NK-92 (cell line): Measurements from ENCODE around the gene MID1.

Experiments used
- DNase-seq: peaks from one replicate; lab custom pipeline; 2025; ENCODE audit not compliant: unreplicated experiment; lab: John Stamatoyannopoulos, UW

Gene MID1

DNA sequence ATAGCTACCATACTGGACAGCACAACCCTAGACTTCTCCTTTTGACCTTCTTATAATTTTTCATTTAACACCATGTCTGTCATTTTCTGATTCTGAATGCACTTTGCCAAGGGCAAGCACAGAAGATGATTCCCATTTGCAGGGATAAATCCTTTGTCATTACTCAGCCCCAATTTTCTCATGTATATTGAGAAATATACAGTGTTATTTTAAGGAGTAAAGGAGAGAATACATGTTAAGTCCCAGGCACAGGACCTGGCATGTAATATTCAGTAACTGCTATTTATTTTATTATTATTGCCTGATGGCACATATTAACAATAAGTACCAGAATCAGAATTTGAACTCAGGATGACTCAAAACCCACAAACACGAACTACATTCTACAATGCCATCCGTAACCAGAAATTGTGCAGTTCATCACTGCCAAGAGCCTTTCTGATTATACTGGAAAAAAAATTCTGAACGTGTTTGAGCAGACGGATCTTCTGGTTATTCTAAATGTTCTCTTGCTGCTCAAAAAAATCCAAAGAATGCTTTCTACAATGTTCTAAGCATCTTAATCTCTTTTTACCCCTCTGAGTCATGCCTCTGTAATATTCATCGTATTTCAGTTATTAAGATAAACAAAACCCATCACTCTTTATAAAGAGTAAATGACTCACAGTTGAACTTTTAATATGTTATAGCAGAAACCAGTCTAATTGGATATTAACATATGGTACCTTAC is 170.0 kb downstream of the MID1 start:
- no peak for DNase-seq

- DNase-seq: no peak
Observed at GRCh38 chrX:10447564-10448214, 172.7 kb downstream of the MID1 start.

GRCh38 chrX:10444204-10444603 is 176.2 kb downstream of the MID1 start:
- no peak for DNase-seq

- DNase-seq: no peak
Observed at GRCh38 chrX:10441464-10441863, 178.9 kb downstream of the MID1 start.

DNA sequence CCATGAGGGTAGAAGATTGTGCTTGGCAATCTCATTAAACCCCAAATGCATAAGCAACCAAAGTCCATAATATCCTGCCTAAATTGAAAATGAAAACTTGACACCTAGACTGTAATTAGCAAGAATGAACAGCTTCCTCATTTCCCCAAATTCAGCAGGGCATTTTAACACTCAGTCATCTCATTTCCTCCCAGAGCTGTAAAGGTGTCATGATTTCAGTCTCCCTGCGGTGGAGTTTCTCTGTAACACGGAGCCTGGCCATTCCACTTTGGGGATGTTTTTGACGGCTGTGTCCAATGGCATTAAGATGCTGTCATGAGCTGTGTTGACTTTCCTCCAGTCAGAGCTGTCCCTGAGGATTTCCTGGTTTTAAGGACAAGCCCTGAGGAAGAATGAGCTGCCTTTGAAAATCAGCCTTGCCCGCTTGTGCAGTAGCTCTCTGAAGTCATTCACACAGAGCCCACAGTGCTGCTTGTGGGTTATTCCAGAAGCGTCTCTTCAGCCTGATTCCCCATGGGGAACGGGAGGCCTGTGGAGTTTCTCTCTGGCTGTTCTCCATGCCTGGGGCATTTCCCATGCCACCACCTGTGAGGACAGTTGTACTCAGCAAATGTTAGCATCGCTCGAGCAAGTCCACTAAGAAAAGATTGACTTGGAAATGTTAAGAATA is 187.0 kb downstream of the MID1 start:
- DNase-seq: no peak

DNA sequence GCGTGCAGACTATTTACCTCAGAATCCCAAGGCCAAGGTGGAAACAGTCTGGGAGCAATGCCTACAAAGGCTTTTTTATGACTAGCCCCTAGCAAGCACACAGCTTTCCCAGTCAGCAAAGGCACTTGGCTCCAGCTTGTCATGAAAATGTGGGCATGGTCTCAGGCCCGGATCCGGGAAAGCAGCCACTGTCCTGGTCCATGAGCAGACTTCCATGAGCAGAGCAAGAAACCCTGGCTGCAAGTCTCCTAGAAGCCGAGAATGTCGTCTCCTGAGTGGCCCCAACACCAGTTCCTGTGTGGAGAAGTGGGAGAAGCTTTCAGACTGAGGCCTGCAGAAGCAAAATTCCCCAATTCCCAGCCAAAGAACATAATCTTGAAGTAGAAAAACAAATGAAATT is 190.5 kb downstream of the MID1 start:
- DNase-seq: no peak

- no peak for DNase-seq
Observed at GRCh38 chrX:10427249-10427648, 193.1 kb downstream of the MID1 start.

- DNase-seq: no peak
Observed at GRCh38 chrX:10423716-10424115, 196.7 kb downstream of the MID1 start.

- no peak for DNase-seq
Observed at GRCh38 chrX:10420134-10420533, 200.3 kb downstream of the MID1 start.

GRCh38 chrX:10416424-10416823 is 204.0 kb downstream of the MID1 start:
- no peak for DNase-seq

GRCh38 chrX:10415306-10416001 is 204.9 kb downstream of the MID1 start:
- DNase-seq: no peak

DNA sequence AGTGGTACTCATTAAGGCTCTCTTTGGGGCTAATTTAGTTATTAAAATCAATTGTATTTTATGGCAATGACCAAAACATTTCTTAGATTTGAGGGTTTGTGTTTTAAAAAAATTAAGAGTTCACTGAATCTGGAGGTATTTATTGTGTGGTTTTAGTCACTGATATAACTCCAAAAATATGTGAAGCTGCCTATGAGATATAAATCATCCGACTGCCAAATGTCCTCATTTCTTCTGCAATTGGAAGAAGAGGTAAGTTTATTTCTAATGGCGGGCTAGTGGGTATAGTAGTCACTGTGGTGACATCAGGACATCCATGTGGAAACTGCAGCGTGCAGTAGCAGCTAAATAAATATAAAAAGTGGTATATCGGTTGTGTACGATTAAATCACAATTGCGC is 205.5 kb downstream of the MID1 start:
- no peak for DNase-seq

DNA sequence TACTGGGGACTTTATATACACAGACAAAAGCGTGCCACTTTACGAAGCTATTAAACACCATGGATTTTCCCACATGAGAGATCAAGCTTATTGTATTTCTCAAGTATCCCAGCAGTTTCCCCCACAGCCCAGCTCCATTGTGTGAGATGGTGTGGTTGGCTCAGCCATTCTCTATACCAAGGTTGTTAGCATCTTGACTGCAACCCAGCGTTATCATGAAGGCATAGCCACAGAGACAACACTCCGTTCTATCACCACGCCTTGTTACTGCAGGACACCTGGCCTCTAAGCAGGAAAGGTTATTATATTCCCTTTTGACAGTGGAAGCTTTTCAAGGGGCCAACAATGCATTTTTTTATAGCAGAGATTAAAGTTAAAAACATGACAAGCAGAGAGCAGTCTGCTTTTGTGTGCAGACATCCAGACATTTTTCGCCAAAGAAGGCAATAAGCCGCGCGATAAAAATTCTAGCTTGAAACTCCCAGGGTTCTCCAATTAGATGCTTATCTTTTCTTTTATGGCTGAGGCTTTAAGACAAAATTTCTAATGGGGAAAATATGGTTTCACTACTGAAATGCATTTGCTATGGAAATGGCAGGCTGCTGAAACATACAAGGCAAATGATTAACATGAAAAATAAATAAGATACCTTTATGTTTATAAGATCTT is 206.1 kb downstream of the MID1 start:
- no peak for DNase-seq

GRCh38 chrX:10404436-10404835 is 215.9 kb downstream of the MID1 start:
- no peak for DNase-seq

GRCh38 chrX:10401239-10401638 is 219.1 kb downstream of the MID1 start:
- no peak for DNase-seq

- DNase-seq: no peak
Observed at GRCh38 chrX:10399043-10399741, 221.2 kb downstream of the MID1 start.

GRCh38 chrX:10398215-10398614 is 222.2 kb downstream of the MID1 start:
- no peak for DNase-seq

DNA sequence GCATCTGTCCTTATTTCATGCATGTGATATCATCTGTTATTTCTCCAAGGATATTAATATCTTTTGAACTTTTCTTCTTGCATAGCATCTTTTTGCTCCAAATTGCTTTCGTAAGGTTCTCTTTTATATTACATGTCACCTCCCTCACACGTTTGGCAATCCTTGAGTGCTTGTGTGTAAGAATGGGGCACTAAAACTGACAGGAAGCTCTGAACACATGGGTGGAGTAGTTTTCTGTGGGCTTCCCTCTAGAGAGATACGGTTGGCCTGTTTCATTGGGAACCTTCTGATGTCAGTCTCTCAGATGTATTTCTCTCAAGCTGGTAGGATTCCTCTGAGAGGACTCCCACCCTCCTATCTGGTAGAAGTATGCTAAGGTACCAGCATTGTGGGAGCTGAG is 223.0 kb downstream of the MID1 start:
- DNase-seq: no peak

GRCh38 chrX:10395643-10396042 is 224.7 kb downstream of the MID1 start:
- no peak for DNase-seq
